GM19468 (cell line): ENCODE data around the gene VWA7.
"Not testable (repeated sequence)": the region's sequence is repeated elsewhere in the genome, so short reads cannot be mapped to it uniquely, and the experiment has no call there.

ENCODE experiments used
- ATAC-seq: cut with Tn5 transposase; IDR thresholded peaks from one replicate; pipeline ENCODE4 v1.9.1; 2021; ENCODE audit warnings: mild to moderate bottlenecking, moderate library complexity, moderate number of reproducible peaks; ENCODE audit not compliant: unreplicated experiment; ENCODE audit errors: extremely low read depth

Gene VWA7

GRCh38 chr6:31805939-31806469 lies 28.9 kb upstream of the VWA7 start:
- no peak for ATAC-seq

DNA sequence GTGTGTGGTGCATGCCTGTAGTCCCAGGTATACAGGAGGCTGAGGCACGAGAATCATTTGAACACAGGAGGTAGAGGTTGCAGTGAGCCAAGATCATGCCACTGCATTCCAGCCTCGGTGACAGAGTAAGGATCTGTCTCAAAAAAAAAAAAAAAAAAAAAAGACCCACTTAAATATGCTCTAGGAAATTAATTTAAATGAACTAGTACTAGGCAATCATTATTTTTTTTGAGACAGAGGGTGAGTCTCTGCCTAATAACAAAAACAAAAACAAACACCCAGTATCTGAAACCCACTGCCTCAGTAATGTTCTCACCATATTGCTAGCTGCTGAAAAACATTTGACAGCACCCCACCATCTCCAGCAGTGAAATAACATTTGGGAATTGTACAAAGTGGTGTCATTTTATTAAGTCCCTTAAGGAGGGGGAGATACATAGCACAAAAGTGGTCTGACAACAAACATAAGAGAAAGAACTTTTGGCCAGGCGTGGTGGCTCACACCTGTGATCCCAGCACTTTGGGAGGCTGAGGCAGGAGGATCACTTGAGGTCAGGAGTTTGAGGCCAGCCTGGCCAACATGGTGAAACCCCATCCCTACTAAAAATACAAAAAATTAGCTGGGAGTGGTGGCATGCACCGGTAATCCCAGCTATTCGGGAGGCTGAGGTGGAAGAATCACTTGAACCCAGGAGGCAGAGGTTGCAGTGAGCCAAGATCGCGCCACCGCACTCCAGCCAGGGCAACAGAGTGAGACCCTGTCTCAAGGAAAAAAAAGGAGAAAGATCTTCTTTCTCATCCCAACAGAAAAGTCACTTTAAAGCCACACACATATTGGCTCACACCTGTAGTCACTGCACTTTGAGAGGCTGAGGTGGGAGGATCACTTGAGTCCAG lies 24.2 kb upstream of the VWA7 start:
- ATAC-seq = not testable (repeated sequence)

DNA sequence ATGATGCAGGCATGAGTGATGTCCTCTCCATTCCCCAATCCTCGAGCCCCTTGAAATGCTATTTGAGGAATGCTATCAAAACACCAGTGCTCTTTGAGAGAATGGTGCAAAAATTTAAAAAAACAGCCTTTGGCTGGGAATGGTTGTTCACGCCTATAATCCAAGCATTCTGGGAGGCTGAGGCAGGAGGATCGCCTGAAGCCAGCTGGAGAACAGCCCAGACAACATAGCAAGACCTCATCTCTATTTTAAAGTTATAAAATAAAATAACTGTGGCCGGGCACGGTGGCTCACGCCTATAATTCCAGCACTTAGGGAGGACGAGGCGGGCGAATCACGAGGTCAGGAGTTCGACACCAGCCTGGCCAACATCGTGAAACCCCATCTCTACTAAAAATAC lies 22.7 kb upstream of the VWA7 start:
- ATAC-seq = no peak

DNA sequence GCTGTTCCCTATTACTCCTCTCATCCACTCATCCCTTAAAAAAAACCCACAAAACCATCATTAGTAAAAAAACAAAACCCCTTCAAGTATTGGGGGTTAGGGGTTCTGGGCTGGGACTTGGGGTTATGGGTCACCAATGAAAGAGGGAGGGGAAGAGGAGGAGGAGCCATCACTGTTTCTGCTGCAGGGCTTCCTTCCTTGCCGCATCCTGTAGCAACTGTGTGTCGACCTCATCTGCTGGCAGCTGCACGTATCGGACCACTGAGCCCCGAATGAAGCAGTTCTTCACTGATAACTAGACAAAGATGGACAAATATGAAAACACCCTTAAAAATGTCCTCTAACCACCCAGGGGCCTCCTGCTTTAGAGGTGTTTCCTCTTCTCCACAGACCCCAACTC lies 20.5 kb upstream of the VWA7 start:
- no peak for ATAC-seq

GRCh38 chr6:31796993-31797385 lies 19.9 kb upstream of the VWA7 start:
- no peak for ATAC-seq

DNA sequence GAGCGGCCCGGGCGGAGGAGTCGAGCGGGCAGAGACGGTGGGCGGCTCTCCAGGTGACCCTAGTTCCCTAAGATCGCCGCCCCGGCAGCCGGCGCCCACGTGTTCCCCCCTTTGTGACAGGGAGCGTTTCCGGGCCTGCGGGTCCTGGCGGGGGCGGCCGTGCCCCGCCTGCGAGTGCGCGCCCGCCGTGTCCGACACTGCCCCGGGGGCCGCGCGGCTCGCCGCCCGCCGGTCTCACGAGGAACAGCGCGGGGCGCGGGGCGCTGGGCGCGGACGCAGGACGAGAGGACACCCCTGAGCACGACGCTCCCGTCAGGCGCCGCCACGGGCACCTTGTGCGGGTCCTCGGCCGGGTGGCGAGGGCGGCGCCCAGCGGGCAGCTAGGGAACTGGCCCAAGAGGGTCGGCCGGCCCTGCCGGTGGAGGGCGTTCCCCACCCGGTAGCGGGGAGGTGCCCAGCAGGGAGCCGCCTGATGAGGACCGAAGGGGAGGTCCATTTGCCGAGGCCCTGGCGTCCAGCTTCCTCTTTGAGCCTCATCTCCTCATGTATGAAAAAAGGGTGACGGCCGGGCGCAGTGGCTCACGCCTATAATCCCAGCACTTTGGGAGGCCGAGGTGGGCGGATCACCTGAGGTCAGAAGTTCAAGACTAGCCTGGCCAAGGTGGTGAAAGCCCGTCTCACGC lies 18.6 kb upstream of the VWA7 start, which contains the start of gene VARS1:
VARS1 (minus strand) TSS at position 137 of the 683 bp plus-strand sequence. CDS start 535 bp downstream, outside the sequence.
- ATAC-seq = peak; percentile 53

DNA sequence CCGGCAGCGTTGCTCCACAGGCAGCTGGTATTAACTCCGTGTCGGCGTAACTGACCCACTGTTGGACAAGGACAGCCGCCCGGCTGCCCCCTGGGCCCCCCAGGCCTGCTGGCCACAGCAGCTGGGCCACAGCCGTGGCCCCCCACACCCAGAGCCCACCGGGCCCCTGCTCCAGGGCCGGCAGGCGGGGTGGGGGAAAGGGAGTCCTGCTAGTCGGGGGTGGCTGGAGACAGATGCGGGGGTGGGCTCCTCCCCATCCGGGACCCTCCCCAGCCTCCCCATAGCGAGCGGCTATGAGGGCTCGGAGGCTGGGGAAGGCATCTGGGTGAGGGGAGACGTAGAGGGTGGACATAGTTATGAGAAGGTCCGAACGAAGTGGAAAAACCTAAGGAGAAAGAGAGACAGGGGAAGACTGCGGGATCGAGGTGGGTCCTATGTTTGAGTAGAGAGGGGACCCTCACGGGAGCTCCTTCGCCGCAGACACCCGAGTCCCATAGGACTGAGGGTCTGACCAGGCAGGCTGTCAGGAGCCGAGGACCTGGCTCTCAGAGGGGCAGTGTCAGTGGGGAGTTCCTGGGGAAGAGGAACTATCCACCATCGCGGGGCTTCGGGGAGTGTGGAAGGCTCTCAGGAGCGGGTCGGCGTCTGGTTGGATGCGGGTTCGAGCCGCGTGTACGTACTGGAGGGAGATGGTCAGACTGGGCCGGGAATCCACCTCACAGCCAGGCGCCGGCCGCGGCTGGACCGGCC lies 17.9 kb upstream of the VWA7 start:
- no peak for ATAC-seq

GRCh38 chr6:31794294-31794865 lies 17.3 kb upstream of the VWA7 start:
- no peak for ATAC-seq

GRCh38 chr6:31793927-31794245 lies 16.8 kb upstream of the VWA7 start:
- ATAC-seq = not testable (repeated sequence)

DNA sequence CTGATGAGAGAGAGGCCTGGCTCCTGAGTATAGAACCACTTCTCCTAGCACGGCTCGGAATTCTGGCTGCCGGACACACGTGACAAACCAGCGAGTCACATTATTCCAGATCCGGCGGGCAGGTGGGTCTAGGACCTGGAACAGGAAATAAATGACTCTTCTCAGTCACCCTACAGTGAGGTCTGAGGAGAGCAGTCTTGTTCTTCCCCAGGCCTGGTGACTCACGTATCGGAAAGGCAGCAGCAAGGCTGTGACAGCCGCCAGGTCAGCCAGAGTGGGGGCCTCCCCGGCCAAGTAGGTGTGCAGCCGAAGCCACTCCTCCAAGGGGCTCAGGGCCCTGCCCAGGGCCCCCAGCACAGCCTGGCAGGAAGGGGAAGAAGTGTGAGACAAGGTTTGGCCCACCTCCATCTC lies 15.6 kb upstream of the VWA7 start:
- ATAC-seq = no peak

DNA sequence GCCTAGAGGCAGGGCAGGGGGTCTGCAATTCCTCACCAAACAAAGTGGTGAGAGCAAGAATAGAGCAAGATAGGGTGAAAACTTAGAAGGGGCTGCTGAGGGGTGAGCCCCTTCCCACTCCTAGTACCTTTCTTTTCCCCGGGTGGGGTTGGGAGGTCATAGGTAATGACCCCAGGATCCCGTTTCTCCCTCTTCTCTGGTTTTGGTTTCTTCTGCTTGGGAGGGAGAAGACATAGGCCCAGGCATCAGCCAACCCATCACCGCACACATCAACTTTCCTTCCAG lies 14.9 kb upstream of the VWA7 start:
- no peak for ATAC-seq

DNA sequence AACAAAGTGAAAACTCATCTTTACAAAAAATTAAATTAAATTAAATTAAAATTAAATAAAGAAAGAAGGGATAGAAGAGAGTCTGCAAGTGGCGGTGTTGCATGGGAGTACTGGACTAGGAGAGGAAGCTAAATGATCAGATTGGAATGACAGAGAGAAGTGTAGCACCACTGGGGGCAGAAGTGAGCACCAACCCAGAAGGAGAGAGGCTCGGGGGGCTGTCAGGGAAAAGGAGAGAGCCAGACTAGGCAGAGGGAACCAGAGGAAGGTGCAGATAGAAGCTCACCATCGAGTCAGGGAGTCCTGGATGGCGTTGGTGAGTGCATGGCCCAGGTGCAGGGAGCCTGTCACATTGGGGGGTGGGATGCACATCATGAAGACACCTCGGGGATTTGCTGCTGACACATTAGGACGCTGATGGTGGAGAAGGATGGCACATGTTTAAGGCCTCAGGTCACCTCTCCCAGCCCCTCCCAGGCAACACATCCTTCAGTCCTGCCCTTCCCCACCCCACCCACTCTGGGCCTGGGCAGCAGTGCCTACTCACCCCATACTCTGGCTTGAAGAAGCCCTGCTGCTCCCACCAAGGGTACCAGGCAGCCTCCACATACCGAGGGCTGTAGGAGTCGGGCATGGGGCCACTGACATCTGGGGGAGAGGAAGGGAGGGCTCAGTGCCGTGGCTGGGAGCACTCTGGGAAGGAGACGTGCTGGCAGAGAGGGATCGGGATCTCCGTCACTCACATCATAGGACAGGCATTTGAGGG lies 14.4 kb upstream of the VWA7 start:
- ATAC-seq = no peak

DNA sequence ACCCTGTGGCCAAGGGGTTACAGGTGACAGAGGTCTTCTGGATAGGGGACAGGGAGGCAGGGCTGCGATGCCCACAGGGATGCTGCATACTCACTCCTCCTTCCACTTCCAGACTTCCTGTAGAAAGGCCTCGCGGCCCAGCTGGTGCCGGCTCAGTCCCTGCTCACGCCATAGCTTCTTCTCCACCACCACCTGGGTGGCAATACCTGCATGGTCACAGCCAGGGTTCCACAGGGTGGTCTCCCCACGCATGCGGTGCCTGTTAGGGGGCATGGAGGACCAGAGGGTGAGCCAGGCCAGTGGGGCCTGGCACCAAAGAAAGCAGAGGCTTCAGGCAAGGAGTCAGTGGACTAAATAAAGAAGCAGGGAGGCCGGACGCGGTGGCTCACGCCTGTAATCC lies 8.3 kb upstream of the VWA7 start:
- ATAC-seq = no peak

DNA sequence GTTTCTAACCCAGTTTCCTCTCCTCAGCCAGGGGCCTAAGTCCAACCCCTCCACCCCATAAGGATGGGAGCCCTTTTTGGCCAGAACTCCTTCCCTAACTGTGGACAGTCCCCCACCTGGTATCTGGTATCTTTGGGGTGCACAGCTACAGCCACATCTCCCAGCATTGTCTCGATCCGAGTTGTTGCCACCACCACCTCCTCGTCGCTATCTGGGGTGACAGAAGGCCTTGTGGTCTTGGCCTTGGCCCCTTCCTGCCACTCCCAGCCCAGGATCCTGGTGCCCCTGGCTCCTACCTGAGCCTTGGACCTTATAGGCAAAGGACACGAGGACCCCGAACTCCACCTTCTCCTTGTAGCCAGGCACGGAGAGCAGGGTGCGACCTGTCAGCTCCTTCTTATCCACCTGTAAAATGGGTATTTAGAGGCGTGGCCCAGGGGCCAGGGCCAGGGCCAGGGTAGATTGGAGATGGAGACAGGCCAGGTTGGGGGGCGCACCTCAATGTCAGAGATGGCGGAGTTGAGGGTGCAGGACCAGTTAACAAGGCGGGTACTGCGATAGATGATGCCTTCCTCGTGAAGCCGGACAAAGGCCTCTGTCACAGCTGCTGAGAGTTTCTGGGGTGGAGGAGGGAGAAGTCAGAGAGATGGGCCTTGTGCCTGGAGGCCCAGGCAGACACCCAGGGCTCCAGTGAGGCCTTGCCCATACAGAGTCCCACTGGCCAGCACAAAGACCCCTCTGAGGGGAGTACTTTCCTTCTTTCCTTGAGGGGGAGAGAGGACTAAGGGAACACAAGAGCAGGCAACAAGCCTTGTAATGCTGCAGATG lies 7.2 kb upstream of the VWA7 start:
- ATAC-seq = no peak

GRCh38 chr6:31782126-31782855 lies 5.2 kb upstream of the VWA7 start:
- no peak for ATAC-seq

DNA sequence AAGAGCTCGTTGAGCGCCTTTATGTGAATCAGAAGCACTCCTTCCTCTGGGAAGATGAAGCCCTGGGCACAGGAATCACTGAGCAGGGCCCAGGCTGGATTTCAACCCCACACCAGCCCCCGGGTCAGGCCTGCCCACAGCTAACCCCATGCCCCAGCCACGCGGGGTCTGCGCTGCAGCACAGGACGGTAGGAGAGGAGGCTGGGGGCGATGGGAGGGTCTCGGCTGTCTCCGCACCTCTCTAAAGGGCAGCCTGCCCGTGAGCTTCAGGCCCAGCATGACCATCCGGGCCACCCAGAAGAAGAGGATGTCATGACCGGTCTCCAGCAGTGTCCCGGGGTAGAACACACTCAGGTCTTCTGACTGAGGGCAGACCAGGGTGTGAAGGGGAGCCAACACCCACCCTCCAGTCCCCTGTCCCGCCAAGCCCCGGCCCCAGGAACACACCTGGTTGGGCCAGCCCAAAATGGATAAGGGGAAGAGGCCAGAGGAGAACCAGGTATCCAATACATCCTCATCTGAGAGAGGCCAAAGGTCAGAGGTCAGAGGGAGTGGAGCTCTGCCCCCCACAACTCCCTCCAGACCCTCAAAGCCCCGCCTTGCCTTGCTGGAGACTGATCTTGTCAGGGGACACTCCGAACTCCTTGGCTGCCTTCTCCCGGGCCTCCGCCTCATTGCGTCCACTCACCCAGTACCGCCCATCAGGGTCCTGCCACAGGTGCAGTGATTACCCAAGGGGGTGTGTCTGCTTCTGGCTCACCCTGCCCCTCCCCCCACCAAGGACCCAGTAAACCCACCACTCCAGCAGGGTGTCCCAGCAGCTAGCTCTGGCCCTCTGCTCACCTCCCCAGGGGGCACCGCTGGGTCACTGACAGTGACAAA lies 4.4 kb upstream of the VWA7 start:
- ATAC-seq = no peak

- no peak for ATAC-seq
Observed at GRCh38 chr6:31780507-31781243, 3.5 kb upstream of the VWA7 start.
